ENCODE measurements around the gene COL9A1.

Gene COL9A1

DNA sequence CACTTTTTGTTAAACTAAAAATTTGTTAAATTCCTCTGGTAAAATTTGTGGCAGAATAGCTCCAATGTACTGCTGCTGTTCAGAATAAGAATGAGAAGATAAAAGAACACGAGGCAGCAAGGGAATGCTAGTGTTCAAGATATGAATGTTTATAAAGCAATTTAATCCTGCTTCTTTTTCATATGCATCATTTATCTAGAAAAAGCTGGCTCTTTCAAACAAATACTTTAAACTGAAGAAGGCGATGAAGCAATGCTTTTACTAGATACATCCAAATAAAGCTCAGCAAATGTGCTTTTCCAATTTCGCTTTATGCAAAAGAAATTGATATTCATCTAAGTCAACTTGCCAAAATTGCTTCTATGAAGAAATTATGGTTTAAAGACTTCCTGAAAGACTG is 66.5 kb downstream of the COL9A1 start:
- DNase-seq (ENCODE audit: extremely low read depth in 1 of 2, low read depth in 1 of 2), result no peak

DNA sequence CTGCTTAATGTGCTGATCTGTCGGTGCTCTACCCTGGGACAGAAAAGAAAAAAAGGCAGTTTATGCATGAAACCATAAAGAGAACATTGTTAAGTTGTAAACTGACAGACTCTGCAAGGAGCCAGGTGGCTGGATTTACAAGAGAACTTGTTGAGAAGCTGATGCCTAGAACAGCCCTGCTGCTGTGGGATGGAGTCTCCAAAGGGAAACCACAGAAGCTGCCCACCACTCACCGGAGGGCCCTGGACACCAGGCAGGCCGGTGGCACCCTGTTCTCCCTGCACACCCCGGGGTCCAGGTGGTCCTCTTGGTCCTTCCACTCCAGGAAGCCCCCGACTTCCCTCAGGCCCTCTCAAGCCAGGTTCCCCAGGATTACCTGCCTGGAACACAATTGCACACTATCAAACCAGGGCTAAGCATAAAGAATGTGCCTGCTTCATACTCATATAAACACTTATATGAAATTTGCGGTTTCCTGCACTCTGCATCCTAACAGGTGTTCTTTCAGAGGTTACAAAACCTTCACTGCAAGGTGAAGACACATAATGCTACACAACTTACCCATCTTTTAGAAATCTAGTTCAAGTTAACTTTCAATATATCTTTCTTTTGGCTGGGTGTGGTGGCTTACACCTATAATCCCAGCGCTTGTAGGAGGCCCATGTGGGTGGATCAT is 68.2 kb downstream of the COL9A1 start:
- DNase-seq (ENCODE audit: extremely low read depth in 1 of 2, low read depth in 1 of 2), result no peak

DNA sequence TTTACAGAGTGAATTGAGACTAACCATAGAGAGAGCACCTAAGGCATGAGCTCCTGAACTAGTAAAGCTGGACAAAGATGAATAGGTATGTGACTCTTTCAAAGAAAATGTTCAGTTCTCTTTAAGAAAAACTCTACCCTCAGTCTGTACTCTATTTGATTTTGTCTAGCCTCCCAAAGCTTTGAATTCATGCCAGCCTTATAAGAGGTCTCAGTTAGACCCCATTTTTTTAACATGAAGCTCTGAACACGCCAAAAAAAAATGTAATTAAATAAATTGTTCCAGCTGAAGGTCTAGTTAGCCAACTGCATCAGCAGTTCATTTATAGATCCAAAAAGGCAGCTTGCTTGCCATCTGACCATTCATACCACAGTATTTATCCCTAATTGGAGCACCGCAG is 71.6 kb downstream of the COL9A1 start:
- DNase-seq (ENCODE audit: extremely low read depth in 1 of 2, low read depth in 1 of 2), result no peak

DNA sequence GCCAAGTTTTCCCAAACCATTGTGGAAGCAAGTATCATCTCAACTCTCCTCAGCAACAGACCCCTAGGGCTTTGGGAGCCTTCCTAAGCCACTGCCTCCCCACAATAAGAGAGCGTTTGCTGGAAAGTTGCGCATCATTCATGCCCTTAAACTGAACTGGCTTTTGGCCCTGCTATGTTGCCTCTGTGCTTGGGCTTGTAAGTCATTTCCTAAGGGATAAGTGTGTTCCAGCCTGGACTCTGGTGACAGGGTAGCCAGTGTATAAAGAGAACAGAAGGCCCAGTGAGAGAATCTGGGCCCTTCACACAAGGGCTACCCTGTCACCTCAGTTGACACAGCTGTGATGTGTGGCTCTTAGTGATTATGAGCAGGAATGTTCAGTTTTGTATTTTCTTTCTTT is 77.8 kb downstream of the COL9A1 start:
- DNase-seq (ENCODE audit: extremely low read depth in 1 of 2, low read depth in 1 of 2), result no peak

DNA sequence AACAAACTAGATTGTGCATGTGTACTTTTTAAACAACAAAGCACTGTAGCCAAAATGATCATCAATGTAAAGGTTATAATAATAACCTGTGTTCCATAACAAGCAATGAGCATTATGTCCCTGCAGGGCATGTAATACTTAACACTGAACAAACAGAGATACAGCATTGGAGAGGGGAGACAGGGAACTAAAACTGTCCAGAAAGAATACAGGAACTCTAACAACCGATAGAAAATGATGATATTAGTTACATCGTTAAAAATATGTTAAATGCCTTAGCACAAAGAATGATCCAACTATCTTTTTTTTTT is 80.5 kb downstream of the COL9A1 start:
- DNase-seq (ENCODE audit: extremely low read depth in 1 of 2, low read depth in 1 of 2), result no peak

DNA sequence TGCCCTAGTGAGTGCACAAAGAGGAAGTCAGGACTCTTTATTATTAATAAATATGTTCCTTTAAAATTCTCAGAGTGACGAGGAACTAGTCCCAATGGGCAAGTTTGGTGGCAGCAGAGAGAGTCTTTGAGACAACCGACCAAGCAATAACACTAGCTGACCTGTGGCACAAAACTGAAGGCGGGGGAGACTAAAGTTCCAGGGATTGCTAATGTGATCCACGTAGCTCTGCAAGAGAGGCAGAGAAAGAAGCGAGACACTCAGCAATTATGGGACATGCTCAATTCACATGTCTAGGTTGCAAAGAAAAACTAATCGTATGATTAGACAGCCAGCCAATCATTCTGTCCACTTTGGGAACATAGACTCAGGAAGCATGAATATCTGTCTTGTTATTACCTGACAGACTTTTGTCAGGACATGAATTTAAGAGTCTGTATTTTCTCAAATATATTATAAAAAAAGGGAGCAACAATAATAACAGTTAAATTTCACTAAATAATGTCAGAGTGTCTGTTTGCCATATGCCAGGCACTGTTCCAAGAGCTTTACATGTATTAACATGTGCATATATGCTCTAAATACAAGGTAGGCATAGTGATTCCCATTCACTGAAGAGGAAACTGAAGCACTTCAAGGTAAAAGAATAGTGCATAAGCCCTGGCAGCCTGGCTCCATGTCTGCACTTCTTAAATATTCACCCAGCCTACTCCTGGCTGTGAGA is 81.0 kb downstream of the COL9A1 start:
- DNase-seq (ENCODE audit: extremely low read depth in 1 of 2, low read depth in 1 of 2), result no peak

DNA sequence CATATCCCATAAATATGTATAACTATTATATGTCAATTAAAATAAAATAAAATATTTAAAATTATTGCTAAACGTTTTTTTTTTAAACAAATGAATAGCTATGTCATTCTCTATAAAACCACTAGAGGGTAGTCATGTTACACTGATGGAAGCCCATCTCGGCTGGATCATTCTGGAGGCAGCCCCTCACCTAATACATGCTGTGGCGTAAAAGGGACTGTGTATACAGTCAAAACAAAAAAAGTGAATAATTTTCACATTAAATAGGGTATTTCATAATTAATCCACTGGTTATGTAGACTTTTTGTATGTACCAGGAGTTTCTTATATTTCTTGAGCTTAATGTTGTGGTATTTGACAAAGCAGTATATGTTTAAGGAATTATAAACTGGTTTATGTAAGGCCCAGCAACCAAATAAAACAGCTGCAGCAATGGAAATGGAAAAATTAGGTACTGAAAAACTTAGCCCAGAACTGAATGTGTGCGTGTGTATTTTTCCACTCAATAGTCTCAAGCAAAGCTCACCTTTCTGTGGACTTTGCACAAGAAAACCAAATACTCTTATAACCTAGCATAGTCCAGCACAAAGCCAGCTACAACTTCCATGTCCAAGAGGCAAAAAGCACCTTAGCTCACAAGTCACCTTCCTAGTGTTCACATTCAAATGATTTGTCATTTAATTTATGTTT is 81.7 kb downstream of the COL9A1 start:
- DNase-seq (ENCODE audit: extremely low read depth in 1 of 2, low read depth in 1 of 2), result no peak

DNA sequence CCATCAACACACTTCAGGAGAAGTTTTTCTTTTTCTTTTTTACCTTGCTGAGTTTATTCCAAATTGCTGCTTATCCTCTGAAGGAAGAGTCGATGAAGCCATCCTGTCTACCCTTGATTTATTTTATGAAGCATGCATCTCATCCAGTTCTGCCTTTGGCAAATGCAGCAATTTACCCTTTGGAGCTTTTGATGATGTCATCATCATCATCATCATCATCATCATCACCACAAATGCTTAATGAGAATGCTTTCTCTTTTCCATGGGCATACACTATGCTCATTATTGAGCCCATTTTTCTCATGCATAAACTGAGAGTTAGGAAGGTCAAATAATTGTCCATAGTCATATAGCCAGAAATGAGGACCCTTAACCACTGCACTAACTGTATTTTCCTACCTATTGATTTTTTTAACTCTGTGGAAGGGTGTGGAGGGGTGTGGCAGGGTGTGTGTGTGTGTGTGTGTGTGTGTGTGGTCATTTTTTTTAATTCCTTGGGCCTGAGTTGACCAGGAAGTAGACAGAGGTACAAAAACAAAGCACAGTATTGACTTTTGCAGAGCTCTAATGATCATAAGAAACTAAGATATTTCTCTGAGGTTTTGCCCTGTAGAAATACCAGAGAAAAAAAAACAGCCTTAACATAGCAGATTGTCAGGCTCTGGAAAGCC is 82.8 kb downstream of the COL9A1 start:
- DNase-seq (ENCODE audit: extremely low read depth in 1 of 2, low read depth in 1 of 2), result no peak

DNA sequence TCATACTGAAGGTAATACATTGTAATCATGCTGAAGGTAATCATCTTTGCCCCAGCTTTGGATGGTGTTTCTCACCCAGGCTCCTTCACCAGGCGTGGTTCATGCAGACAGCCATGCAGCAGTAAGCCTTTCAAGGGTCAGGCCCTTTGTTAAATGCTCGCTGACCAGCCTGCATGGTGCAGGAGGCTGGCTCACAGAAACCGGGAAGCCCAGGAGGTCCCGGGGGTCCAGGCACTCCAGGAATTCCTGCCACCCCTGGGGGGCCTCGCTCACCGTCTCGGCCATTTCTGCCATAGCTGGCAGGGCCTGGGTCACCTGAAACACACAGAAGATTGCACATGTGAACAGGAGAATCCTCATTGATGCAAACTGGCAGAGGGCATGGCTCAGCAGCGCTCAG is 86.1 kb downstream of the COL9A1 start:
- no peak for DNase-seq (ENCODE audit: extremely low read depth in 1 of 2, low read depth in 1 of 2)

DNA sequence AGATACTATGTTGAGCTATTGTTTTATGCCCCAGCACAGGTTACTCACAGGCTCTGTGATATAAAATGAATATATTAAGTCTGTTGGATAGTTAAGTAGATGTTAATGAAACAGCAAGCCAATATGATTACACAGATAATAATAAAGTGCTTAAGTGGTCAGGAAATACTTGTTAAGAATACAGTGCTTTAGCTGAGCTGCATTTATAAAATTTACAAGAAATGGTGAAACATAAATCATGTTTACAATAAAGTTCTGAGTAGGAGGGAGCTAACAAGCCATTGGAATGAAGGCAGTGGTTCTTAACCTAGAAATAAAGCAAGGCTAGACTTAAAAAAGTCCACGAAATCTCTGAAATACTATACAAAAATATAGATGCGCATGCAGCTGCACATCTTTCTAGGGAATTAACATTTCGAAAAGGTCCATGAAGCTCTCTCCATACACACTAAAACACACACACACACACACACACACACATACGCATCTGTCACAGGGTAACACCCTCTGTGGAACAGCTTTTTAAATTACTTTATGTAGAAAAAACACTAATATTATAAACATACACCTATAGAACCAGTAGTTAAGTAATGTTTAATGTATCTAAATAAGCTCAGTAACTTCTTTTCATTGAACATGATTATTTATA is 87.3 kb downstream of the COL9A1 start:
- no peak for DNase-seq (ENCODE audit: extremely low read depth in 1 of 2, low read depth in 1 of 2)

DNA sequence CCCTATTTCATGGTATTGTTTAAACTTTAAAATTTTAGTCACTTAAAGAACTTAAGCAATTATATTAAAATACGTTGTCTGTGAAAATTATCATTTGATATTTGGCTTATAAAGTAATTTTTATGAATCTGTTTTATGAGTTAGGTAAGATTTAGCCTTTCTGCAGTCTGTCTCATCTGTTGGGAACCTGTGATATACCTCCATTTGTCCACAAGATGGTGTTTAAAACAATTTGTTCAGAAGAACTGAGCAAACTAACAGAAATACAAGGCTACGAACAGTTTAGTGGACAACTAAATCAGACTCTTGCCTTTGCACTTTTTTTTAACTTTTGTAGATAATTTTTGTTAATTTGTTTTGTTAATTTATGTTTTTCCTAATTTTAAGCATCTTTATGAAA is 92.4 kb downstream of the COL9A1 start:
- no peak for DNase-seq (ENCODE audit: extremely low read depth in 1 of 2, low read depth in 1 of 2)

DNA sequence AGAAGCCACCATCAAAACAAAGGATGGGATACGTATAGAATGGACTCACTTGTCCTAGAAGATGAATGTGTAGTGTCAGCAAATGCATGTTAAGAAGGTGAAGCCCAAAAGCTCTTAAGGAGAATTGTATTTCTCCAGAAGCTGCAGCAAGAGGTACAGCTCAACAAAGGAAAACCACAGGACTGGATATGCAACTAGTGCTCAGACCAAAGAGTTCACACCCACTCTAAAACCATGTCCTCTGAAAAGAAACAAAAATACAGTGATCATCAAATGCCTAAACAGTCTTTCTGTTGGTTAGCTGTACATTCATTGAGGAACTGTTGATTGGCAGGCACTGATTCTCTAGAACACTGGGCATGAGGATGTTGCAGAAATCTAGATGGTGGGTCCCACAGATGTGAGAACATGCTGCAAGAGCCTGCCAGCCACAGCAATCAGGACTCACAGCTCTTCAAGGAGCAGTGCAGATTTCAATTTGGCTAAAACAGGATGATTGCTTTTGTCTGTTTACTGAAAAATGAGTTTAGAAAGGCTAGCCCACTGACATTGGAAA is 94.6 kb downstream of the COL9A1 start:
- no peak for DNase-seq (ENCODE audit: extremely low read depth in 1 of 2, low read depth in 1 of 2)

DNA sequence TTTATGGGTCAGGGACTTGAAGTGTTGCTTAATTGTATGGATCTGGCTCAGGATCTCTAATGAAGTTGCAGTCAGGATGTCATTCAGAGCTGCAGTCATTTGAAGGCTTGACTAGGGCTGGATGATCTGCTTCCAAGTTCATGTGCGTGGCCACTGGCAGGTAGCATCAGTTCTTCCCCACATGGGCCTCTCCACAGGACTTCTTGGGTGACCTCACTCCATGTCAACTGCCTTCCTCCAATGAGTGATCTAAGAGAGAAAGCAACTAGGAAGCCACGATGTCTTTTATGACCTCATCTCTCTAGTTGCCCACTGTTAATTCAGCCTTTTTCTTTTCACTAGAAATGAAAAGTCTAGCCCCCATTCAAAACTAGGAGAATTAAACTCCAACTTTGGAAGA is 104.1 kb downstream of the COL9A1 start:
- DNase-seq (ENCODE audit: extremely low read depth in 1 of 2, low read depth in 1 of 2), result no peak

DNA sequence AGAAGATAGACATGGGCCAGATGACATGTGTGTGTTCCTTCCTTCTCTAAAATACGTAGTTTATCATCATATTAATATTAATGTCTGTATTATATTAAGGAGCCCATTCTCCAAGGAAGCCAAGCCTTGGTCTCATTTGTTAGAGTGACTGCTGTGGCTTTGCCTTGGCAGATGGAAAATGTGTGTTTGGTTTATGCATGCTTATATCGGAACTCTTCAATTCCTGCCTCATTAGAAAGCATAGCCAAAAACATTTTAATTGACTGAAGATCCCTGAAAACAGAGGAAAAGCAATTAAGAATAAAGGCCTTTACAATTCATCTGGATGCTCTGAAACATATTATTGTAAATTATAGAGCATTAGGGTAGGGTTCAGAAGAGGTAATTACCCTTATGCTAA is 106.4 kb downstream of the COL9A1 start:
- DNase-seq (ENCODE audit: extremely low read depth in 1 of 2, low read depth in 1 of 2), result no peak

DNA sequence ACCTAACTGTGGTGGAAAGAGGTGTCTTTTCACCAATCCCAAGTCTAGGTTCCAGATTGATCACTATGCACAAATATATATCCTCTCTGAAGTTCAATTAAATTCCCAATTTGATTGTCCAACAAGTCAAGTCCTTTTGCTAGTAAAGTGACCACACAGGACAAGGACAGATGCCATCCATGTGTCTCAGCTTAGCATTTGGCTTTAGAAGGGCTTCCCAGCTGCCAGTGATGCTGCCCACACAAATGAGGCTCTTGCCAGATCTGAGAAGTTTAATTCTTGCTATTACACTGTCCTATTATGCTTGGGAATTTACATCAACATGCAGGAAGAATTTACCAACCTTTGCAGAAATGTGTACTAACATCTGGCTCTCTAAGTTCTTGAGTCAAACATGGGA is 108.5 kb downstream of the COL9A1 start:
- no peak for DNase-seq (ENCODE audit: extremely low read depth in 1 of 2, low read depth in 1 of 2)

DNA sequence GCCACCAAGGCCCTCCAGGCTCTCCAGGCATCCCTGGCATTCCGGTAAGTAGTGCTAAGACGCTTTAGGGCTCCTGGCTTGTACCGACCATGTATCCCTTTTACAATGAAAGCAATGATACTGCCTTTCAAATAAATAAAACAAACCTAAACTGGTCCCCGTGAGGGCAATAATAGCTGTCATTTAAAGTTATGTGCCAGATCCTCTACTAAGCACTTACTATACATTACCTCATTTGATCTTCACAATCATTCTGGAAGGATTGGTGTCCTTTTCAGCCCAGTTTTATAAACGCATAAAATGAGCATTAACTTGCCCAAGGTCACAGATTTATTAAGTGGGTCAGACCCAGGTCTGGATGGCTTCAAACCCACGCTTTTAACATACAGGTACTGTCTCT is 114.7 kb downstream of the COL9A1 start:
- DNase-seq (ENCODE audit: extremely low read depth in 1 of 2, low read depth in 1 of 2), result no peak

DNA sequence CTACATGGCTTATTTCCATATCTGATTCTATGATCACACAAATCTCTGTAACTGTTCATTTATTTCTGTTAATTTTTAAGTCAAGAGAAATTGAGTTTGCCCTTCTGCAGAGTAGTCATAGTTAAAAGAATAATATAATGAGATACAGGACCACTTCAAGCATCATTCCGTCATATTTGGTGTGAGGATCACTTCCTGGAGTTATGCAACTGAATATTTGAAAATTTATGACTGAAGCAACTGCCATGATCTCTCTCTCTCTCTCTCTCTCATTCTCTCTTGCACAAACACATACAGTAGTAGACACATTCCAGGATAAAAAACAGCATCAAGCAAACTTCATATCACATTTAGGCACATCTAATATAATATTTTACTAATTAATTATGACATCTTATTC is 116.4 kb downstream of the COL9A1 start:
- DNase-seq (ENCODE audit: extremely low read depth in 1 of 2, low read depth in 1 of 2), result no peak

DNA sequence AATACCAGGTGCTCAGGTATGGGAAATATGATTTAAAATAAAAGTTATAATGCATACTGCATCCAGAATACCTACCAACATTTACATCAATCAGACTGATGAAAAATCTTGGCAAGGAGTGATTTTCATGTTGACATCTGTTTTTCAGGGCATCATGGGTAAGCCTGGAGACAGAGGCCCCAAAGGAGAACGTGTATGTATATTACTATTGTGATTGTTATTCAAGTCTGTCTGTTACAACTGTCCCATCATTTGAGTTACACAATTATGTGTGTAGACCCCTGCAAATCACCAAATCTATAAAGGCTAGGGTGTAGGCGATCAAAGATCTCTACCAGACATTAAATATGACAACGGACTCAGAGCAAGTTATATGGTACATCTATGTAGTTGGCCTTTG is 118.2 kb downstream of the COL9A1 start:
- no peak for DNase-seq (ENCODE audit: extremely low read depth in 1 of 2, low read depth in 1 of 2)

DNA sequence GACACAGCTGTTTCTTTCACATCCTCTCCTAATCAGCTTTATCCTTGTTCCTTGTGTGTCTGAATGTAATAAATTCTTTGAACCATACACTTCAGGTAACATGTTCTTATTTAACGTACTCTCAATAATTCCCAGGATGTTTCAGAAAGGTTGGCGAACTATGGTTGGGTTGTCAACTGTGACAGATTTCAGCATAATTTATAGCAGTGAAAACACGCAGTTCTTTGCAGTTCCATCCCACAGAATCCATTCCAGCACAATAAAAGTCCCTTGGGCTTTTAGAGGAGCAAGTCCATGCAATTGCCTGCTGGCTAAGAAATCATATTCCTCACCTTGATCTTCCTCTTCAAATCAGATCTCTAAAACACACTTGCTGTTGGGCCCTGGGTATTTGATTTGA is 119.3 kb downstream of the COL9A1 start:
- DNase-seq (ENCODE audit: extremely low read depth in 1 of 2, low read depth in 1 of 2), result no peak

DNA sequence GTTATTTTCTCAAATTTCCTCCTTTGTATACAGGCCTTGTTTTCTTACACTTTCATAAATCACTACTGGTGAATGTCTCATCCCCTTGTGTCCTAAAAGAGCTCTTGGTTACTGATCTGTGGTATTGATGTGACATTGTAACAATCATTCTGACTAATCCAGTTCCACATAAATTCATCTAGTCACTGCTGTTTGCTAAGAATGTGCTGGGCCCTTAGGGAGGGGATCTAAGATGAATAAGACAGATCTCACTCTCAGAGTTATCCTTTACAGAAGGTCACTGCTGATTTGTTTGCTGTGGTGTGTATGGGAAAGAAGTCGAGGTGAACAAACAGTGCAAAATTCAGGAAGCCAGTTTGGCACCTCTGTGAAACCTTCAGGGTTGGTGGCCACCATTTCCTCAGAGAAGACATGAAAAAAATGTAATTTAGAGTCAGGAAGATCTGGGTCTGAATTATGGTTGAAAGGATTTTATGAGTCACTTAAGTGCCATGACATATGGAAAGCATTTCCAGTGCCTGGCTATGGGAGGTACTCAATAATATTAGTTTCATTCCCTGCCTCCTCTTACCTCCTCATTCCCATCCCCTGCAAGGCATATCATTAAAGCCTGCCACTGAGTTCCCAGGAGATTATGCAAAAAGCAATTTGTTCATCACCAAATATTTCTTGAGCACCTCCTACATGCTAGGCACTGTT is 121.8 kb downstream of the COL9A1 start:
- no peak for DNase-seq (ENCODE audit: extremely low read depth in 1 of 2, low read depth in 1 of 2)

Measured in stimulated activated CD8-positive, alpha-beta memory T cell treated with anti-CD3 and anti-CD28 coated beads, Interleukin-7, amount 100 ng/mL, for 48 hours (primary cell).